Measurements from ENCODE around the gene CHRNA3. TPM values are rescaled to one million over a fixed set of nuclear protein-coding genes. Genes with fewer than 3 reads are reported as not detected.

Gene CHRNA3
- total RNA-seq, 1 experiment from 2014 or later: not detected

- H3K27ac ChIP-seq (ENCODE audit: low read depth, low read length): no peak overlapping the region
- H3K9ac ChIP-seq (ENCODE audit: low read length): no peak overlapping the region
- TF ChIP-seq REST (IDR thresholded peaks at IDR 0.05; ENCODE audit: low read depth) (no peak), MAX (IDR thresholded peaks at IDR 0.05) (no peak), RAD21 (IDR thresholded peaks at IDR 0.05; ENCODE audit: low read depth) (no peak), SIN3A (IDR thresholded peaks at IDR 0.05; ENCODE audit: low read depth) (no peak), EZH2phosphoT487 (IDR thresholded peaks at IDR 0.05; ENCODE audit: borderline replicate concordance) (no peak), EGR1 (IDR thresholded peaks at IDR 0.05; ENCODE audit: low read depth) (no peak), CTCF (IDR thresholded peaks at IDR 0.05 in 2 of 3, conservative IDR thresholded peaks at IDR 0.05 in 1 of 3; ENCODE audit: borderline replicate concordance in 1 of 3, insufficient read depth in 1 of 3, low read depth in 2 of 3, low read length in 2 of 3) (no peak), EZH2 (IDR thresholded peaks at IDR 0.05) (no peak), SRF (IDR thresholded peaks at IDR 0.05; ENCODE audit: low read depth) (no peak), ATF3 (IDR thresholded peaks at IDR 0.05) (no peak), POLR2A (IDR thresholded peaks at IDR 0.05; ENCODE audit: borderline replicate concordance, extremely low read depth, insufficient read depth, insufficient read length) (no peak), ZFX (IDR thresholded peaks at IDR 0.05) (no peak), CBX3 (IDR thresholded peaks at IDR 0.05; ENCODE audit: low read depth) (no peak), CEBPB (IDR thresholded peaks at IDR 0.05; ENCODE audit: low read depth) (no peak), ELF1 (IDR thresholded peaks at IDR 0.05; ENCODE audit: borderline replicate concordance, low read depth) (no peak), JUND (IDR thresholded peaks at IDR 0.05) (no peak), FOSL1 (IDR thresholded peaks at IDR 0.05; ENCODE audit: low read depth) (no peak), ZNF274 (IDR thresholded peaks at IDR 0.05; ENCODE audit: low read depth, low read length) (no peak), SP1 (IDR thresholded peaks at IDR 0.05; ENCODE audit: low read depth) (no peak)
- TF ChIP-seq, protein P1, sequence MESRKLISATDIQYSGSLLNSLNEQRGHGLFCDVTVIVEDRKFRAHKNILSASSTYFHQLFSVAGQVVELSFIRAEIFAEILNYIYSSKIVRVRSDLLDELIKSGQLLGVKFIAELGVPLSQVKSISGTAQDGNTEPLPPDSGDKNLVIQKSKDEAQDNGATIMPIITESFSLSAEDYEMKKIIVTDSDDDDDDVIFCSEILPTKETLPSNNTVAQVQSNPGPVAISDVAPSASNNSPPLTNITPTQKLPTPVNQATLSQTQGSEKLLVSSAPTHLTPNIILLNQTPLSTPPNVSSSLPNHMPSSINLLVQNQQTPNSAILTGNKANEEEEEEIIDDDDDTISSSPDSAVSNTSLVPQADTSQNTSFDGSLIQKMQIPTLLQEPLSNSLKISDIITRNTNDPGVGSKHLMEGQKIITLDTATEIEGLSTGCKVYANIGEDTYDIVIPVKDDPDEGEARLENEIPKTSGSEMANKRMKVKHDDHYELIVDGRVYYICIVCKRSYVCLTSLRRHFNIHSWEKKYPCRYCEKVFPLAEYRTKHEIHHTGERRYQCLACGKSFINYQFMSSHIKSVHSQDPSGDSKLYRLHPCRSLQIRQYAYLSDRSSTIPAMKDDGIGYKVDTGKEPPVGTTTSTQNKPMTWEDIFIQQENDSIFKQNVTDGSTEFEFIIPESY (IDR thresholded peaks at IDR 0.05; ENCODE audit: extremely low read depth, insufficient replicate concordance, low read length): no peak
- no peaks in the 10 kb centered on the region for H3K9me2 ChIP-seq (ENCODE audit: insufficient read depth)
- ATAC-seq: no peak
- no peak overlapping the region for H3K4me3 ChIP-seq (replicated peaks in 1 of 2; ENCODE audit: low read depth in 1 of 2, low read length in 2 of 2)
- RAD21 ChIA-PET (ENCODE audit: low non-redundant PET in 1 of 2, low total read pairs in 2 of 2, uncharacterized antibody in 2 of 2, unreplicated experiment in 2 of 2): no interaction called here
- no peaks in the 10 kb centered on the region for H3K79me2 ChIP-seq (ENCODE audit: insufficient read depth, low read length)
- DNase-seq (ENCODE audit: low read depth, low spot score): no peak
- H3K4me2 ChIP-seq (ENCODE audit: low read length): no peak overlapping the region
- no peak overlapping the region for H2AFZ ChIP-seq (ENCODE audit: low read depth, low read length, poor library complexity, severe bottlenecking)
- no peaks in the 10 kb centered on the region for H3K9me3 ChIP-seq (ENCODE audit: control insufficient read depth in 1 of 2, insufficient read depth in 1 of 2, low read depth in 1 of 2, low read length in 2 of 2)
- POLR2A ChIA-PET: no interaction called here
- CTCF ChIA-PET: interaction anchor here (1.0 to 1.1 kb wide), 2 partner anchors 93 to 134 kb away, joined by 3 to 5 read pairs; no protein-coding TSS in a partner anchor
- no peaks in the 10 kb centered on the region for H4K20me1 ChIP-seq (ENCODE audit: insufficient read depth)
- no peaks in the 10 kb centered on the region for H3K36me3 ChIP-seq (ENCODE audit: control insufficient read depth in 1 of 2, insufficient read depth in 2 of 2, low read length in 2 of 2)
- intact Hi-C loops (cut with micrococcal nuclease): no loop called here
- H3K27me3 ChIP-seq (ENCODE audit: insufficient read depth, low read length): no peaks in the 10 kb centered on the region
- H3K4me1 ChIP-seq (ENCODE audit: control insufficient read depth in 1 of 2, insufficient read depth in 2 of 2, low read length in 2 of 2): peaks cover 0 to 4% of the 10 kb centered on the region in 2 experiments; a peak in 1 of 4 replicates
- BruUV-seq (replicated peaks): no TSS peak
Measured at GRCh38 chr15:78616506-78616905, 4.3 kb downstream of the CHRNA3 start.

Measured in HCT116 (cell line).